GM13977 (cell line): ENCODE data around the gene ZNF433.

Source experiments
- DNase-seq: peaks from one replicate; pipeline ENCODE4 v3.0.0; 2012; ENCODE audit warnings: low spot score
- CTCF ChIP-seq: IDR thresholded peaks from 2 replicates; pipeline ENCODE4 v1.5.1; 2012; ENCODE audit warnings: mild to moderate bottlenecking, control low read depth; ENCODE audit not compliant: insufficient read depth; ENCODE audit errors: extremely low read depth, missing control alignments
- in situ Hi-C: fragments of 300-500 bp; cut with MboI; formaldehyde crosslinking; loops from one replicate; pipeline ENCODE4 v1.12.0; 2022; ENCODE audit warnings: low sequenced_read_pairs, low pct_unique_long_range_greater_than_20kb, mixed read lengths, inconsistent platforms; ENCODE audit not compliant: unreplicated experiment

Gene ZNF433

GRCh38 chr19:12052497-12053169 is 17.2 kb upstream of the ZNF433 start, which contains the start of gene ZNF878:
ZNF878 (minus strand) TSS chr19:12052961; CDS start chr19:12052801, 160 bp downstream.
- peak; percentile 36 for TF ChIP-seq CTCF
- peak; percentile 86 for DNase-seq
- in situ Hi-C loops = no loop called here

- DNase-seq = no peak
- TF ChIP-seq CTCF = no peak
- in situ Hi-C loops = no loop called here
Measured at GRCh38 chr19:12052091-12052496, 16.6 kb upstream of the ZNF433 start.

GRCh38 chr19:12047868-12048267 is 12.4 kb upstream of the ZNF433 start:
- TF ChIP-seq CTCF = no peak
- in situ Hi-C loops = no loop called here
- DNase-seq = no peak

GRCh38 chr19:12043752-12044422 is 8.4 kb upstream of the ZNF433 start:
- no peak for TF ChIP-seq CTCF
- no peak for DNase-seq
- in situ Hi-C loops = no loop called here

- in situ Hi-C loops = no loop called here
- TF ChIP-seq CTCF = no peak
- no peak for DNase-seq
Measured at GRCh38 chr19:12042893-12043292, 7.4 kb upstream of the ZNF433 start.

GRCh38 chr19:12034620-12035019 is 859 bp downstream of the ZNF433 start:
- in situ Hi-C loops = no loop called here
- peak; percentile 27 for DNase-seq
- no peak for TF ChIP-seq CTCF
